GM19023 (cell line): ENCODE data around the gene THEM5.
"Not testable (repeated sequence)": the region's sequence is repeated elsewhere in the genome, so short reads cannot be mapped to it uniquely, and the experiment has no call there.

Experiments used
- ATAC-seq: cut with Tn5 transposase; IDR thresholded peaks from one replicate; pipeline ENCODE4 v1.9.1; 2021; ENCODE audit warnings: mild to moderate bottlenecking, moderate library complexity; ENCODE audit not compliant: unreplicated experiment

The THEM5 gene

GRCh38 chr1:151853411-151853943 is at the start of gene THEM5:
Gene THEM5, minus strand, starts transcription at chr1:151853712. Its CDS starts 147 bp downstream, at chr1:151853565.
- no peak for ATAC-seq

GRCh38 chr1:151902858-151903257 is 49.3 kb upstream of the THEM5 start:
- no peak for ATAC-seq

- not testable (repeated sequence) for ATAC-seq
Observed at GRCh38 chr1:151900804-151901203, 47.3 kb upstream of the THEM5 start.

- ATAC-seq: no peak
Observed at GRCh38 chr1:151898519-151898991, 45.0 kb upstream of the THEM5 start.

- ATAC-seq: no peak
Observed at GRCh38 chr1:151897991-151898431, 44.5 kb upstream of the THEM5 start.

GRCh38 chr1:151893176-151893924 is 39.8 kb upstream of the THEM5 start:
- no peak for ATAC-seq

GRCh38 chr1:151892190-151892589 is 38.7 kb upstream of the THEM5 start:
- no peak for ATAC-seq

GRCh38 chr1:151891512-151891911 is 38.0 kb upstream of the THEM5 start:
- no peak for ATAC-seq

GRCh38 chr1:151888972-151889570 is 35.6 kb upstream of the THEM5 start:
- ATAC-seq: no peak

- no peak for ATAC-seq
Observed at GRCh38 chr1:151887028-151887427, 33.5 kb upstream of the THEM5 start.

- ATAC-seq: no peak
Observed at GRCh38 chr1:151885479-151885878, 32.0 kb upstream of the THEM5 start.

- ATAC-seq: not testable (repeated sequence)
Observed at GRCh38 chr1:151884879-151885278, 31.4 kb upstream of the THEM5 start.

GRCh38 chr1:151884445-151884844 is 30.9 kb upstream of the THEM5 start:
- not testable (repeated sequence) for ATAC-seq

GRCh38 chr1:151883898-151884297 is 30.4 kb upstream of the THEM5 start:
- not testable (repeated sequence) for ATAC-seq

- ATAC-seq: not testable (repeated sequence)
Observed at GRCh38 chr1:151882918-151883317, 29.4 kb upstream of the THEM5 start.

- no peak for ATAC-seq
Observed at GRCh38 chr1:151882466-151882865, 29.0 kb upstream of the THEM5 start.

- ATAC-seq: no peak
Observed at GRCh38 chr1:151881479-151881878, 28.0 kb upstream of the THEM5 start.

- ATAC-seq: no peak
Observed at GRCh38 chr1:151875419-151876097, 22.0 kb upstream of the THEM5 start.

GRCh38 chr1:151872776-151873175 is 19.3 kb upstream of the THEM5 start:
- not testable (repeated sequence) for ATAC-seq

- ATAC-seq: no peak
Observed at GRCh38 chr1:151871284-151872030, 17.9 kb upstream of the THEM5 start.

- ATAC-seq: no peak
Observed at GRCh38 chr1:151868486-151868885, 15.0 kb upstream of the THEM5 start.
